Hepatocyte (in vitro differentiated cells): ENCODE data around the gene BRD3. TPM values are rescaled to one million over a fixed set of nuclear protein-coding genes. Genes with fewer than 3 reads are reported as not detected.
A peak's percentile ranks its signal among the peaks of the same experiment; 100 is the strongest.

ENCODE experiments used
- DNase-seq: peaks from one replicate; pipeline ENCODE4 v3.0.0-alpha.2; 2016; ENCODE audit warnings: low spot score
- H2AFZ ChIP-seq: fragments of 200-600 bp; sonication (generic); 2 replicates; pipeline ENCODE4 v1.6.0; 2016; ENCODE audit warnings: antibody characterized with exemption, mild to moderate bottlenecking
- H3K27ac ChIP-seq: fragments of 200-600 bp; sonication (generic); 2 replicates; pipeline ENCODE4 v1.5.1; 2016; ENCODE audit warnings: mild to moderate bottlenecking
- H3K27me3 ChIP-seq: fragments of 200-600 bp; sonication (generic); 2 replicates; pipeline ENCODE4 v1.6.1; 2016
- H3K36me3 ChIP-seq: fragments of 200-600 bp; sonication (generic); replicated peaks from 2 replicates; pipeline ENCODE4 v1.5.1; 2016; ENCODE audit warnings: low read depth; ENCODE audit not compliant: insufficient read depth
- H3K4me1 ChIP-seq: fragments of 200-600 bp; sonication (generic); 2 replicates; pipeline ENCODE4 v1.5.1; 2016; ENCODE audit warnings: mild to moderate bottlenecking, moderate library complexity; ENCODE audit not compliant: insufficient read depth
- H3K4me2 ChIP-seq: fragments of 200-600 bp; sonication (generic); 2 replicates; pipeline ENCODE4 v1.6.0; 2016
- H3K4me3 ChIP-seq: fragments of 200-600 bp; sonication (generic); 2 replicates; pipeline ENCODE4 v1.5.1; 2016; ENCODE audit warnings: mild to moderate bottlenecking
- H3K79me2 ChIP-seq: fragments of 200-600 bp; sonication (generic); 2 replicates; pipeline ENCODE4 v1.6.0; 2017; ENCODE audit warnings: mild to moderate bottlenecking
- H3K9me2 ChIP-seq: fragments of 200-600 bp; sonication (generic); replicated peaks from 2 replicates; pipeline ENCODE4 v1.6.0; 2017; ENCODE audit warnings: mild to moderate bottlenecking; ENCODE audit not compliant: insufficient read depth
- H3K9me3 ChIP-seq: fragments of 200-600 bp; sonication (generic); 2 replicates; pipeline ENCODE4 v1.5.1; 2016; ENCODE audit warnings: low read depth, mild to moderate bottlenecking
- H4K20me1 ChIP-seq: fragments of 200-600 bp; sonication (generic); 2 replicates; pipeline ENCODE4 v1.6.0; 2016; ENCODE audit warnings: mild to moderate bottlenecking; ENCODE audit not compliant: insufficient read depth, poor library complexity, severe bottlenecking
- EZH2 ChIP-seq: fragments of 200-600 bp; sonication (generic); IDR thresholded peaks from 2 replicates; pipeline ENCODE4 v1.6.1; 2016; ENCODE audit warnings: antibody characterized with exemption, mild to moderate bottlenecking, borderline replicate concordance
- EZH2phosphoT487 ChIP-seq: fragments of 200-600 bp; sonication (generic); IDR thresholded peaks from one replicate; pipeline ENCODE4 v1.6.1; 2018; ENCODE audit warnings: antibody characterized with exemption, mild to moderate bottlenecking, low read depth, moderate library complexity; ENCODE audit not compliant: unreplicated experiment, severe bottlenecking
- WGBS: methylation state at CpG from one replicate; pipeline ENCODE4 v1.1.6; 2016; ENCODE audit warnings: low lambda C conversion rate; ENCODE audit errors: missing lambda C conversion rate; 5-methylcytosine and 5-hydroxymethylcytosine counted together
- polyA plus RNA-seq: library from polyadenylated mRNA; unstranded; fragments of >200 nt; fragmentation: Nextera tagmentation; extraction: Ambion mirVana; gene quantifications from 2 replicates; pipeline ENCODE4 v1.2.1, GENCODE V29; 2016
- total RNA-seq: library from RNA; depleted of rRNA; stranded (reverse); fragments of >200 nt; gene quantifications from 2 replicates; pipeline ENCODE4 v1.2.3, GENCODE V29; 2014
- TF ChIP-seq, protein P1 (sequence below): fragments of 200-600 bp; sonication (generic); IDR thresholded peaks from 2 replicates; pipeline ENCODE4 v1.5.1; 2016; ENCODE audit warnings: antibody characterized with exemption, mild to moderate bottlenecking; ENCODE audit not compliant: poor library complexity

The BRD3 gene
- total and polyA plus RNA-seq, 2 experiments from 2014 or later, result 9.0 to 29.6 TPM

DNA sequence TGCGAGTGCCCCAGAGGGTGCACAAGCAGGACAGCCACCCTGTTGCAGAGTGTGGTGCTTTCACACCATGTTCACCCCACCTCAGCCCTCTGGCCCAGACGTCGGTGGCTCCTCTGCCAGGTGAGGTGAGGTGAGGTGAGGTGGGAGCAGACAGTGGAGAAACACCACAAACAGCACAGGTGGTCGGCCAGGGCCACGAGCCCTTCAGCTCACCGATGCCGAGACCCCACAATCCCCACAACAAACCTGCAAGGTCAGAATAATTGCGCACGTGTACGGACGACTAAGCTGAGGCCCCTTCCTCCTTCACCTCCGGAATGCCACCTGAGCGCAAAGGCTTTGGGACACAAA, 10.5 kb downstream of the BRD3 start:
- Histone ChIP-seq H2AFZ (no peak overlapping the region), H3K27ac (no peak overlapping the region), H3K4me2 (no peak overlapping the region), H3K4me1 (peaks cover 52% of the 10 kb centered on the region), H3K36me3 (no peaks in the 10 kb centered on the region), H3K79me2 (peaks cover 98% of the 10 kb centered on the region), H3K27me3 (no peaks in the 10 kb centered on the region), H3K4me3 (no peak overlapping the region), H3K9me2 (no peaks in the 10 kb centered on the region), H4K20me1 (peaks cover 98% of the 10 kb centered on the region), H3K9me3 (no peaks in the 10 kb centered on the region)
- WGBS, result 91% methylated on average over 12 of the region's 13 CpGs
- no peak for TF ChIP-seq EZH2
- TF ChIP-seq, protein P1, sequence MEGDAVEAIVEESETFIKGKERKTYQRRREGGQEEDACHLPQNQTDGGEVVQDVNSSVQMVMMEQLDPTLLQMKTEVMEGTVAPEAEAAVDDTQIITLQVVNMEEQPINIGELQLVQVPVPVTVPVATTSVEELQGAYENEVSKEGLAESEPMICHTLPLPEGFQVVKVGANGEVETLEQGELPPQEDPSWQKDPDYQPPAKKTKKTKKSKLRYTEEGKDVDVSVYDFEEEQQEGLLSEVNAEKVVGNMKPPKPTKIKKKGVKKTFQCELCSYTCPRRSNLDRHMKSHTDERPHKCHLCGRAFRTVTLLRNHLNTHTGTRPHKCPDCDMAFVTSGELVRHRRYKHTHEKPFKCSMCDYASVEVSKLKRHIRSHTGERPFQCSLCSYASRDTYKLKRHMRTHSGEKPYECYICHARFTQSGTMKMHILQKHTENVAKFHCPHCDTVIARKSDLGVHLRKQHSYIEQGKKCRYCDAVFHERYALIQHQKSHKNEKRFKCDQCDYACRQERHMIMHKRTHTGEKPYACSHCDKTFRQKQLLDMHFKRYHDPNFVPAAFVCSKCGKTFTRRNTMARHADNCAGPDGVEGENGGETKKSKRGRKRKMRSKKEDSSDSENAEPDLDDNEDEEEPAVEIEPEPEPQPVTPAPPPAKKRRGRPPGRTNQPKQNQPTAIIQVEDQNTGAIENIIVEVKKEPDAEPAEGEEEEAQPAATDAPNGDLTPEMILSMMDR, result no peak
- no peak for TF ChIP-seq EZH2phosphoT487
- DNase-seq, result no peak

DNA sequence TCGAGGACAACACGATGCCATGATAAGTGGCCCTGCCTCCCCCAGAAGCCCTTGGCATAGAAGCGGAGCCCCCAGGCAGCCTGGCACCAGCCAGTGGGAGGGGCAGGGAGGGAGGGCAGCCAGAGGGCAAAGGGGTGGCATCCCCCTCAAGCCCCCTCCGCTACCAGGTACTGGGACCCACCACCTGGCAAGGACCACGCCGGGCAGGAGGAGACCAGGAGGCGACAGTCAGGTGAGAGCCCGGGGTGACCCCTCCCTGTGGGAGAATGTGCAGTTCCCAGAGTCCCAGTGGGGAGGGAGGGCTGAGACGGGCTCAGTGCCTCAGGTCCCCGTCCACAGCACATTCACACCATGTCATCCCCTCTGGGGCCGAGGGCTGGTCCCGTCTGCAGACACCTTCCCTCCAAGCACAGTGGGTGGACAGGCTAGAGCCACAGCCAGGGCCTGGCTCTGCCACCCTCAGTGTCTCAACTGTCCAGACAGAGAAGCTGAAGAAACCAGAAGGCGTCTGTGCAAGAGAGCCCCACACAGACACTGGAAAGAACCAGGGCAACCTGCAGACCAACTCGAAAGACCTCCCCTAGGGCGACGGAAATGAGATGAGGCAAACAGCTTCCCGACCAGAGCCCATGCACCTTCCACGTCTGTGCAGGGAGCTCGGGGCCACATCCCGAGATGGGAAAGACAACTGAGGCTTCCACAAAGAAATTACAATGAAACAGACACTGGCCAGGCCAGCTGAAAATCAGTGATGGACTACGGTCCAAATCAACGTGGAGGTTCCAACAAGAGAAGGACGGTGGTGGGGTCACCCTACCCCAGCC, 11.1 kb downstream of the BRD3 start:
- Histone ChIP-seq H3K79me2 (peaks cover 94% of the 10 kb centered on the region), H3K4me1 (peaks cover 48% of the 10 kb centered on the region), H3K4me2 (no peak overlapping the region), H4K20me1 (peaks cover 94% of the 10 kb centered on the region), H3K4me3 (no peak overlapping the region), H3K9me3 (no peaks in the 10 kb centered on the region), H3K36me3 (no peaks in the 10 kb centered on the region), H3K27ac (no peak overlapping the region), H2AFZ (no peak overlapping the region), H3K9me2 (no peaks in the 10 kb centered on the region), H3K27me3 (no peaks in the 10 kb centered on the region)
- no peak for TF ChIP-seq EZH2phosphoT487
- WGBS, result 86% methylated on average over 23 of the region's 23 CpGs
- DNase-seq, result no peak

GRCh38 chr9:134055981-134056461, 11.8 kb downstream of the BRD3 start:
- Histone ChIP-seq H3K79me2 (peaks cover 91% of the 10 kb centered on the region), H3K27me3 (no peaks in the 10 kb centered on the region), H3K36me3 (no peaks in the 10 kb centered on the region), H4K20me1 (peaks cover 87% of the 10 kb centered on the region), H3K4me2 (peak overlapping the region; percentile 47), H3K9me2 (no peaks in the 10 kb centered on the region), H2AFZ (no peak overlapping the region), H3K4me1 (peaks cover 44% of the 10 kb centered on the region), H3K4me3 (no peak overlapping the region), H3K9me3 (no peaks in the 10 kb centered on the region), H3K27ac (no peak overlapping the region)
- DNase-seq, result peak; percentile 63
- TF ChIP-seq, protein P1, result no peak
- TF ChIP-seq EZH2phosphoT487 (no peak), EZH2 (no peak)
- 76% methylated on average over 13 of the region's 13 CpGs for WGBS
